Mesodermal cell (in vitro differentiated cells): ENCODE data around the gene PRDM16.

Experiments
- H3K27ac ChIP-seq: 2 replicates; pipeline ENCODE4 v1.7.0; 2013; ENCODE audit warnings: mild to moderate bottlenecking, low read depth, low read length, moderate library complexity; ENCODE audit not compliant: severe bottlenecking
- H3K36me3 ChIP-seq: 2 replicates; pipeline ENCODE4 v1.7.1; 2013; ENCODE audit warnings: mild to moderate bottlenecking, low read length, moderate library complexity; ENCODE audit not compliant: control insufficient read depth, insufficient read depth
- H3K4me1 ChIP-seq: one replicate; pipeline ENCODE4 v1.7.1; 2013; ENCODE audit warnings: mild to moderate bottlenecking, low read length; ENCODE audit not compliant: insufficient read depth, control insufficient read depth, poor library complexity, severe bottlenecking
- H3K4me3 ChIP-seq: 2 replicates; pipeline ENCODE4 v1.7.0; 2013; ENCODE audit warnings: low read length, control low read depth, mild to moderate bottlenecking; ENCODE audit not compliant: insufficient read depth, poor library complexity, severe bottlenecking; ENCODE audit errors: extremely low read depth
- H3K9me3 ChIP-seq: 2 replicates; pipeline ENCODE4 v1.7.1; 2013; ENCODE audit warnings: mild to moderate bottlenecking, low read length, moderate library complexity; ENCODE audit not compliant: control insufficient read depth
- WGBS, 2 experiments: methylation state at CpG; one replicate each; pipeline ENCODE4 v1.1.5; 2013; ENCODE audit warnings: missing lambda C conversion rate in 2 of 2; ENCODE audit not compliant: insufficient coverage in 2 of 2; 5-methylcytosine and 5-hydroxymethylcytosine counted together

PRDM16 gene

GRCh38 chr1:3359756-3360440, 290.9 kb downstream of the PRDM16 start:
- WGBS, 2 experiments = 93 to 96% methylated on average over 31 of the region's 31 CpGs
- H3K4me1 ChIP-seq = no peaks in the 10 kb centered on the region
- no peak overlapping the region for H3K27ac ChIP-seq
- H3K9me3 ChIP-seq = no peaks in the 10 kb centered on the region
- no peaks in the 10 kb centered on the region for H3K36me3 ChIP-seq
- H3K4me3 ChIP-seq = no peak overlapping the region

- Histone ChIP-seq H3K27ac (no peak overlapping the region), H3K9me3 (no peaks in the 10 kb centered on the region), H3K4me1 (no peaks in the 10 kb centered on the region), H3K4me3 (no peak overlapping the region), H3K36me3 (no peaks in the 10 kb centered on the region)
- WGBS, 2 experiments = 92 to 95% methylated on average over 31 to 32 of the region's 32 CpGs
These were observed 291.7 kb downstream of the PRDM16 start for GRCh38 chr1:3360646-3361257.

- 75 to 79% methylated on average over 10 to 11 of the region's 11 CpGs for WGBS, 2 experiments
- Histone ChIP-seq H3K4me1 (no peaks in the 10 kb centered on the region), H3K36me3 (no peaks in the 10 kb centered on the region), H3K27ac (no peak overlapping the region), H3K9me3 (no peaks in the 10 kb centered on the region), H3K4me3 (no peak overlapping the region)
These were observed 294.0 kb downstream of the PRDM16 start for GRCh38 chr1:3363023-3363422.

GRCh38 chr1:3363756-3364155, 294.8 kb downstream of the PRDM16 start:
- Histone ChIP-seq H3K27ac (no peak overlapping the region), H3K4me1 (no peaks in the 10 kb centered on the region), H3K9me3 (no peaks in the 10 kb centered on the region), H3K4me3 (no peak overlapping the region), H3K36me3 (no peaks in the 10 kb centered on the region)
- 95 to 96% methylated on average over 16 of the region's 16 CpGs for WGBS, 2 experiments

GRCh38 chr1:3364551-3364950, 295.5 kb downstream of the PRDM16 start:
- H3K27ac ChIP-seq = no peak overlapping the region
- WGBS, 2 experiments = 88 to 89% methylated on average over 15 to 16 of the region's 18 CpGs

GRCh38 chr1:3364983-3365382, 296.0 kb downstream of the PRDM16 start:
- no peaks in the 10 kb centered on the region for H3K36me3 ChIP-seq

More at GRCh38 chr1:3364551-3364950, 295.5 kb downstream of the PRDM16 start:
- Histone ChIP-seq H3K9me3 (no peaks in the 10 kb centered on the region), H3K4me3 (no peak overlapping the region), H3K36me3 (no peaks in the 10 kb centered on the region), H3K4me1 (peaks cover 7% of the 10 kb centered on the region)

GRCh38 chr1:3365523-3366125, 296.6 kb downstream of the PRDM16 start:
- peaks cover 10% of the 10 kb centered on the region for H3K4me1 ChIP-seq
- no peaks in the 10 kb centered on the region for H3K36me3 ChIP-seq
- H3K9me3 ChIP-seq = no peaks in the 10 kb centered on the region
- no peak overlapping the region for H3K27ac ChIP-seq
- 86 to 95% methylated on average over 9 to 10 of the region's 22 CpGs for WGBS, 2 experiments
- no peak overlapping the region for H3K4me3 ChIP-seq

More at GRCh38 chr1:3364983-3365382, 296.0 kb downstream of the PRDM16 start:
- no peak overlapping the region for H3K4me3 ChIP-seq
- WGBS, 2 experiments = 84 to 96% methylated on average over 9 of the region's 11 CpGs
- peaks cover 10% of the 10 kb centered on the region for H3K4me1 ChIP-seq
- H3K9me3 ChIP-seq = no peaks in the 10 kb centered on the region
- H3K27ac ChIP-seq = no peak overlapping the region

- H3K36me3 ChIP-seq = no peaks in the 10 kb centered on the region
- peaks cover 10% of the 10 kb centered on the region for H3K4me1 ChIP-seq
- WGBS, 2 experiments = 91 to 93% methylated on average over 35 to 37 of the region's 42 CpGs
- no peak overlapping the region for H3K4me3 ChIP-seq
- H3K9me3 ChIP-seq = no peaks in the 10 kb centered on the region
- no peak overlapping the region for H3K27ac ChIP-seq
These were observed 297.4 kb downstream of the PRDM16 start for GRCh38 chr1:3366126-3367051.

- Histone ChIP-seq H3K36me3 (no peaks in the 10 kb centered on the region), H3K4me3 (no peak overlapping the region), H3K27ac (no peak overlapping the region), H3K9me3 (no peaks in the 10 kb centered on the region), H3K4me1 (peaks cover 10% of the 10 kb centered on the region)
- 93 to 97% methylated on average over 9 to 10 of the region's 11 CpGs for WGBS, 2 experiments
These were observed 298.4 kb downstream of the PRDM16 start for GRCh38 chr1:3367376-3367775.

GRCh38 chr1:3368059-3368458, 299.1 kb downstream of the PRDM16 start:
- H3K36me3 ChIP-seq = no peaks in the 10 kb centered on the region

More at GRCh38 chr1:3368059-3368458, 299.1 kb downstream of the PRDM16 start:
- no peaks in the 10 kb centered on the region for H3K9me3 ChIP-seq
- H3K27ac ChIP-seq = no peak overlapping the region
- 89 to 95% methylated on average over 12 to 14 of the region's 14 CpGs for WGBS, 2 experiments
- no peak overlapping the region for H3K4me3 ChIP-seq
- peaks cover 10% of the 10 kb centered on the region for H3K4me1 ChIP-seq
